ENCODE data around the gene C1QTNF1. TPM values are rescaled to one million over a fixed set of nuclear protein-coding genes. Genes with fewer than 3 reads are reported as not detected.

C1QTNF1 gene
- total RNA-seq, 2 donors from 2014 or later: 125 to 401 TPM

GRCh38 chr17:79002796-79003593 lies 21.0 kb upstream of the C1QTNF1 start:
- Histone ChIP-seq H3K36me3 (no peaks in the 10 kb centered on the region), H3K9me3 (no peaks in the 10 kb centered on the region), H3K27me3 (no peaks in the 10 kb centered on the region), H3K4me3 (no peak overlapping the region), H3K27ac (no peak overlapping the region), H3K4me1 (peaks cover 0 to 42% of the 10 kb centered on the region in 2 donors)
- TF ChIP-seq, protein P1, sequence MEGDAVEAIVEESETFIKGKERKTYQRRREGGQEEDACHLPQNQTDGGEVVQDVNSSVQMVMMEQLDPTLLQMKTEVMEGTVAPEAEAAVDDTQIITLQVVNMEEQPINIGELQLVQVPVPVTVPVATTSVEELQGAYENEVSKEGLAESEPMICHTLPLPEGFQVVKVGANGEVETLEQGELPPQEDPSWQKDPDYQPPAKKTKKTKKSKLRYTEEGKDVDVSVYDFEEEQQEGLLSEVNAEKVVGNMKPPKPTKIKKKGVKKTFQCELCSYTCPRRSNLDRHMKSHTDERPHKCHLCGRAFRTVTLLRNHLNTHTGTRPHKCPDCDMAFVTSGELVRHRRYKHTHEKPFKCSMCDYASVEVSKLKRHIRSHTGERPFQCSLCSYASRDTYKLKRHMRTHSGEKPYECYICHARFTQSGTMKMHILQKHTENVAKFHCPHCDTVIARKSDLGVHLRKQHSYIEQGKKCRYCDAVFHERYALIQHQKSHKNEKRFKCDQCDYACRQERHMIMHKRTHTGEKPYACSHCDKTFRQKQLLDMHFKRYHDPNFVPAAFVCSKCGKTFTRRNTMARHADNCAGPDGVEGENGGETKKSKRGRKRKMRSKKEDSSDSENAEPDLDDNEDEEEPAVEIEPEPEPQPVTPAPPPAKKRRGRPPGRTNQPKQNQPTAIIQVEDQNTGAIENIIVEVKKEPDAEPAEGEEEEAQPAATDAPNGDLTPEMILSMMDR (IDR thresholded peaks at IDR 0.05): no peak
- DNase-seq (ENCODE audit: low spot score): no peak

GRCh38 chr17:79003661-79004411 lies 20.1 kb upstream of the C1QTNF1 start:
- H3K36me3 ChIP-seq: no peaks in the 10 kb centered on the region
- DNase-seq (ENCODE audit: low spot score): no peak
- peaks cover 0 to 42% of the 10 kb centered on the region in 2 donors for H3K4me1 ChIP-seq
- H3K9me3 ChIP-seq: no peaks in the 10 kb centered on the region
- H3K4me3 ChIP-seq: no peak overlapping the region
- no peaks in the 10 kb centered on the region for H3K27me3 ChIP-seq
- H3K27ac ChIP-seq: no peak overlapping the region
- TF ChIP-seq, protein P1 (IDR thresholded peaks at IDR 0.05): no peak

GRCh38 chr17:79005063-79005861 lies 18.7 kb upstream of the C1QTNF1 start:
- peaks cover 0 to 45% of the 10 kb centered on the region in 2 donors for H3K4me1 ChIP-seq
- no peaks in the 10 kb centered on the region for H3K36me3 ChIP-seq
- no peaks in the 10 kb centered on the region for H3K27me3 ChIP-seq
- TF ChIP-seq, protein P1 (IDR thresholded peaks at IDR 0.05): no peak
- no peak overlapping the region for H3K4me3 ChIP-seq
- H3K27ac ChIP-seq: no peak overlapping the region
- no peaks in the 10 kb centered on the region for H3K9me3 ChIP-seq
- no peak for DNase-seq (ENCODE audit: low spot score)

DNA sequence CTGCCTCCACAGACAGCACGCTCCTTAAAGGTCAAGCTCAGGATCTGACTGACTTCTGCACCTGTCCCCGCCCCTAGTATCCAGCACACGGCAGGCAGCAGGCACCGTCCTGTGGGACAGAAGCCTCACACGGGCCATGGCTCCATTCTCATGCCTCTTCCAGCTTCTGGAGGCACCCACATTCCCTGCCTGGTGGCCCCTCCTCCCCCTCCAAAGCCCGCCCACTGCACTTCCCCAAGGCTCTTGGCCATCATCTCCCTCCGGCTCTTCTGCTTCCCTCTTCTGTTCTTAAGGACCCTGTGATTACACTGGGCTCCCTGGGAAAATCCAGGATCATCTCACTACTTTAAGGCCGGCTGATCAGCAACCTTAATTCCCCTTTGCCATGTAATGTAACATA lies 17.9 kb upstream of the C1QTNF1 start:
- Histone ChIP-seq H3K9me3 (no peaks in the 10 kb centered on the region), H3K36me3 (no peaks in the 10 kb centered on the region), H3K4me1 (peaks cover 0 to 47% of the 10 kb centered on the region in 2 donors), H3K27me3 (no peaks in the 10 kb centered on the region), H3K27ac (no peak overlapping the region), H3K4me3 (no peak overlapping the region)
- no peak for DNase-seq (ENCODE audit: low spot score)
- TF ChIP-seq, protein P1 (IDR thresholded peaks at IDR 0.05): no peak

- no peak overlapping the region for H3K4me3 ChIP-seq
- H3K4me1 ChIP-seq: peaks cover 0 to 47% of the 10 kb centered on the region in 2 donors
- H3K27ac ChIP-seq: no peak overlapping the region
- TF ChIP-seq, protein P1 (IDR thresholded peaks at IDR 0.05): no peak
- no peaks in the 10 kb centered on the region for H3K36me3 ChIP-seq
- DNase-seq (ENCODE audit: low spot score): no peak
- no peaks in the 10 kb centered on the region for H3K9me3 ChIP-seq
- no peaks in the 10 kb centered on the region for H3K27me3 ChIP-seq
Measured at GRCh38 chr17:79006794-79007503, 17.0 kb upstream of the C1QTNF1 start.

All from right atrium auricular region (tissue), 2 donors.